PFSK-1 (cell line): Measurements from ENCODE around the gene SPAG5. TPM values are rescaled to one million over a fixed set of nuclear protein-coding genes. Genes with fewer than 3 reads are reported as not detected.

Experiments
- FOXP2 ChIP-seq: optimal IDR thresholded peaks from 2 replicates; pipeline ENCODE3; 2011; ENCODE audit warnings: borderline replicate concordance, control low read depth, inconsistent platforms; ENCODE audit not compliant: insufficient read depth; ENCODE audit errors: extremely low read length, extremely low read depth
- POLR2AphosphoS5 ChIP-seq: IDR thresholded peaks from 2 replicates; pipeline ENCODE4 v1.6.1; 2012; ENCODE audit warnings: low read depth, mild to moderate bottlenecking, control low read depth, low read length, moderate library complexity
- SIN3A ChIP-seq: IDR thresholded peaks from 2 replicates; pipeline ENCODE4 v1.6.1; 2012; ENCODE audit warnings: mild to moderate bottlenecking, low read length, moderate library complexity, borderline replicate concordance; ENCODE audit not compliant: insufficient read depth
- TAF1 ChIP-seq: IDR thresholded peaks from 2 replicates; pipeline ENCODE4 v1.6.1; 2012; ENCODE audit warnings: low read length, control low read depth, borderline replicate concordance; ENCODE audit not compliant: insufficient read depth
- polyA plus RNA-seq: library from polyadenylated mRNA; unstranded; fragments of >200 nt; gene quantifications from one replicate; pipeline ENCODE4 v1.2.1, GENCODE V29; 2012; ENCODE audit warnings: low read depth, missing spikeins; ENCODE audit not compliant: insufficient read length
- TF ChIP-seq, protein P1 (sequence below), 2 experiments: IDR thresholded peaks; 2 replicates each; pipeline versions ENCODE4 v1.6.1 to v1.8.0; 2011 to 2012; ENCODE audit warnings: low read depth in 2 of 2, low read length in 2 of 2, control low read depth in 1 of 2, inconsistent platforms in 1 of 2, mild to moderate bottlenecking in 1 of 2, moderate library complexity in 1 of 2; ENCODE audit not compliant: insufficient read depth in 1 of 2

The SPAG5 gene, protein sequence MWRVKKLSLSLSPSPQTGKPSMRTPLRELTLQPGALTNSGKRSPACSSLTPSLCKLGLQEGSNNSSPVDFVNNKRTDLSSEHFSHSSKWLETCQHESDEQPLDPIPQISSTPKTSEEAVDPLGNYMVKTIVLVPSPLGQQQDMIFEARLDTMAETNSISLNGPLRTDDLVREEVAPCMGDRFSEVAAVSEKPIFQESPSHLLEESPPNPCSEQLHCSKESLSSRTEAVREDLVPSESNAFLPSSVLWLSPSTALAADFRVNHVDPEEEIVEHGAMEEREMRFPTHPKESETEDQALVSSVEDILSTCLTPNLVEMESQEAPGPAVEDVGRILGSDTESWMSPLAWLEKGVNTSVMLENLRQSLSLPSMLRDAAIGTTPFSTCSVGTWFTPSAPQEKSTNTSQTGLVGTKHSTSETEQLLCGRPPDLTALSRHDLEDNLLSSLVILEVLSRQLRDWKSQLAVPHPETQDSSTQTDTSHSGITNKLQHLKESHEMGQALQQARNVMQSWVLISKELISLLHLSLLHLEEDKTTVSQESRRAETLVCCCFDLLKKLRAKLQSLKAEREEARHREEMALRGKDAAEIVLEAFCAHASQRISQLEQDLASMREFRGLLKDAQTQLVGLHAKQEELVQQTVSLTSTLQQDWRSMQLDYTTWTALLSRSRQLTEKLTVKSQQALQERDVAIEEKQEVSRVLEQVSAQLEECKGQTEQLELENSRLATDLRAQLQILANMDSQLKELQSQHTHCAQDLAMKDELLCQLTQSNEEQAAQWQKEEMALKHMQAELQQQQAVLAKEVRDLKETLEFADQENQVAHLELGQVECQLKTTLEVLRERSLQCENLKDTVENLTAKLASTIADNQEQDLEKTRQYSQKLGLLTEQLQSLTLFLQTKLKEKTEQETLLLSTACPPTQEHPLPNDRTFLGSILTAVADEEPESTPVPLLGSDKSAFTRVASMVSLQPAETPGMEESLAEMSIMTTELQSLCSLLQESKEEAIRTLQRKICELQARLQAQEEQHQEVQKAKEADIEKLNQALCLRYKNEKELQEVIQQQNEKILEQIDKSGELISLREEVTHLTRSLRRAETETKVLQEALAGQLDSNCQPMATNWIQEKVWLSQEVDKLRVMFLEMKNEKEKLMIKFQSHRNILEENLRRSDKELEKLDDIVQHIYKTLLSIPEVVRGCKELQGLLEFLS
- polyA plus RNA-seq, result 62.6 TPM

- TF ChIP-seq POLR2AphosphoS5, result peak; percentile 86; the same call in 1 of the 2 replicates
- TF ChIP-seq FOXP2, result peak; percentile 58
- TF ChIP-seq TAF1, result peak; percentile 77; the same call in 1 of the 2 replicates
- TF ChIP-seq SIN3A, result 0 out of 2 replicates have a peak, but pooled peaks have one; percentile 29
- TF ChIP-seq, protein P1, sequence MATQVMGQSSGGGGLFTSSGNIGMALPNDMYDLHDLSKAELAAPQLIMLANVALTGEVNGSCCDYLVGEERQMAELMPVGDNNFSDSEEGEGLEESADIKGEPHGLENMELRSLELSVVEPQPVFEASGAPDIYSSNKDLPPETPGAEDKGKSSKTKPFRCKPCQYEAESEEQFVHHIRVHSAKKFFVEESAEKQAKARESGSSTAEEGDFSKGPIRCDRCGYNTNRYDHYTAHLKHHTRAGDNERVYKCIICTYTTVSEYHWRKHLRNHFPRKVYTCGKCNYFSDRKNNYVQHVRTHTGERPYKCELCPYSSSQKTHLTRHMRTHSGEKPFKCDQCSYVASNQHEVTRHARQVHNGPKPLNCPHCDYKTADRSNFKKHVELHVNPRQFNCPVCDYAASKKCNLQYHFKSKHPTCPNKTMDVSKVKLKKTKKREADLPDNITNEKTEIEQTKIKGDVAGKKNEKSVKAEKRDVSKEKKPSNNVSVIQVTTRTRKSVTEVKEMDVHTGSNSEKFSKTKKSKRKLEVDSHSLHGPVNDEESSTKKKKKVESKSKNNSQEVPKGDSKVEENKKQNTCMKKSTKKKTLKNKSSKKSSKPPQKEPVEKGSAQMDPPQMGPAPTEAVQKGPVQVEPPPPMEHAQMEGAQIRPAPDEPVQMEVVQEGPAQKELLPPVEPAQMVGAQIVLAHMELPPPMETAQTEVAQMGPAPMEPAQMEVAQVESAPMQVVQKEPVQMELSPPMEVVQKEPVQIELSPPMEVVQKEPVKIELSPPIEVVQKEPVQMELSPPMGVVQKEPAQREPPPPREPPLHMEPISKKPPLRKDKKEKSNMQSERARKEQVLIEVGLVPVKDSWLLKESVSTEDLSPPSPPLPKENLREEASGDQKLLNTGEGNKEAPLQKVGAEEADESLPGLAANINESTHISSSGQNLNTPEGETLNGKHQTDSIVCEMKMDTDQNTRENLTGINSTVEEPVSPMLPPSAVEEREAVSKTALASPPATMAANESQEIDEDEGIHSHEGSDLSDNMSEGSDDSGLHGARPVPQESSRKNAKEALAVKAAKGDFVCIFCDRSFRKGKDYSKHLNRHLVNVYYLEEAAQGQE (IDR thresholded peaks at IDR 0.05; ENCODE audit: insufficient read depth in 1 of 2, low read depth in 2 of 2, low read length in 2 of 2), result no peak
Observed at GRCh38 chr17:28598799-28599310, at the start of gene SPAG5. Gene SPAG5, minus strand, starts transcription at chr17:28599025. Its CDS starts 79 bp downstream, at chr17:28598946.

- no peak for TF ChIP-seq TAF1
- no peak for TF ChIP-seq SIN3A
- TF ChIP-seq FOXP2, result no peak
- TF ChIP-seq, protein P1 (IDR thresholded peaks at IDR 0.05; ENCODE audit: insufficient read depth in 1 of 2, low read depth in 2 of 2, low read length in 2 of 2), result no peak
- TF ChIP-seq POLR2AphosphoS5, result no peak
Observed at GRCh38 chr17:28646039-28646754, 47.4 kb upstream of the SPAG5 start.

DNA sequence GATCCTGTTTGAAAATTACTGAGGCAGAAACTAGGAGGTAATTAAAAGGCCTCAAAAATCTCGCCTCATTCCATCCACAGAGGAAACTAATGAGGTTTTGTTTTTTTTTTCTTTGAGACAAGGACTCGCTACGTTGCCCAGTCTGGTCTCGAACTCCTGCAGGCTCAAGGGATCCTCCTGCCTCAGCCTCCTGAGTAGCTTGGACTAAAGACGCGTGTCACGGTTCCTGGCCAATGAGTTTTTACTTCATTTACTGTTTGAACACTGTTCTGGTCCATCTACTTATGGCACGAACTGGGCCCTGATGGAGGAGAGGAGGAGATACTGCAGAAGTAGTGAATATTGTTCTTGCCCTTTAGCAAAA is 46.7 kb upstream of the SPAG5 start:
- TF ChIP-seq POLR2AphosphoS5 (no peak), FOXP2 (no peak), TAF1 (no peak), SIN3A (no peak)
- TF ChIP-seq, protein P1 (IDR thresholded peaks at IDR 0.05; ENCODE audit: insufficient read depth in 1 of 2, low read depth in 2 of 2, low read length in 2 of 2), result no peak

- TF ChIP-seq, protein P1 (IDR thresholded peaks at IDR 0.05; ENCODE audit: insufficient read depth in 1 of 2, low read depth in 2 of 2, low read length in 2 of 2), result 0 out of 4 replicates have a peak, but pooled peaks of 1 of the 2 experiments have one; percentile 24
- TF ChIP-seq TAF1, result peak; percentile 86; the same call in 1 of the 2 replicates
- TF ChIP-seq SIN3A, result peak; percentile 46; the same call in 1 of the 2 replicates
- peak; percentile 73 for TF ChIP-seq POLR2AphosphoS5
- peak; percentile 92 for TF ChIP-seq FOXP2
Observed at GRCh38 chr17:28644787-28645575, 46.2 kb upstream of the SPAG5 start, which contains the start of gene BLTP2. Gene BLTP2, minus strand, starts transcription at chr17:28645158. Its CDS starts 102 bp downstream, at chr17:28645056.
